Liver (tissue), 9 donors: ENCODE results near the gene ACVR1C. TPM values are rescaled to one million over a fixed set of nuclear protein-coding genes. Genes with fewer than 3 reads are reported as not detected.

Experiments used
- DNase-seq: peaks from one replicate; pipeline ENCODE4 v3.0.0-alpha.2; 2017; ENCODE audit warnings: low spot score
- H3K27ac ChIP-seq, 2 donors: one replicate each; pipeline ENCODE4 v1.7.0; 2013; ENCODE audit warnings: inconsistent platforms in 2 of 2, low read length in 2 of 2, control low read depth in 1 of 2, low read depth in 1 of 2, mild to moderate bottlenecking in 1 of 2
- H3K27me3 ChIP-seq, 4 donors: one replicate each; pipeline versions ENCODE4 v1.6.1 to v1.7.0; 2013; ENCODE audit warnings: low read length in 3 of 4, inconsistent platforms in 1 of 4, mild to moderate bottlenecking in 1 of 4, moderate library complexity in 1 of 4; ENCODE audit not compliant: control insufficient read depth in 4 of 4, insufficient read depth in 4 of 4
- H3K36me3 ChIP-seq, 4 donors: one replicate each; pipeline versions ENCODE4 v1.6.1 to v1.7.0; 2013; ENCODE audit warnings: low read length in 3 of 4, mild to moderate bottlenecking in 3 of 4, low read depth in 1 of 4, moderate library complexity in 1 of 4; ENCODE audit not compliant: control insufficient read depth in 4 of 4, insufficient read depth in 3 of 4
- H3K4me1 ChIP-seq, 4 donors: one replicate each; pipeline versions ENCODE4 v1.6.1 to v1.7.0; 2013; ENCODE audit warnings: low read length in 3 of 4, mild to moderate bottlenecking in 3 of 4, moderate library complexity in 1 of 4; ENCODE audit not compliant: control insufficient read depth in 4 of 4, insufficient read depth in 4 of 4
- H3K4me3 ChIP-seq, 3 donors: one replicate each; pipeline versions ENCODE4 v1.6.1 to v1.7.0; 2013; ENCODE audit warnings: low read length in 3 of 3, control low read depth in 1 of 3, low read depth in 1 of 3, mild to moderate bottlenecking in 1 of 3
- H3K9ac ChIP-seq, 2 donors: one replicate each; pipeline ENCODE4 v1.7.0; 2013; ENCODE audit warnings: low read length in 2 of 2, mild to moderate bottlenecking in 2 of 2, moderate library complexity in 2 of 2, control low read depth in 1 of 2, low read depth in 1 of 2
- H3K9me3 ChIP-seq, 4 donors: one replicate each; pipeline versions ENCODE4 v1.6.1 to v1.7.0; 2013; ENCODE audit warnings: low read length in 3 of 4; ENCODE audit not compliant: control insufficient read depth in 4 of 4
- ATF3 ChIP-seq: IDR thresholded peaks from 2 replicates; pipeline ENCODE4 v1.6.1; 2016; ENCODE audit warnings: antibody characterized with exemption
- EGR1 ChIP-seq, 2 donors: IDR thresholded peaks; 2 replicates each; pipeline ENCODE4 v1.6.1; 2016 to 2018; ENCODE audit warnings: antibody characterized with exemption in 2 of 2, low read depth in 2 of 2
- FOXA1 ChIP-seq: IDR thresholded peaks from 2 replicates; pipeline ENCODE4 v1.6.1; 2016; ENCODE audit warnings: antibody characterized with exemption
- FOXA2 ChIP-seq: IDR thresholded peaks from 2 replicates; pipeline ENCODE4 v1.6.1; 2016; ENCODE audit warnings: antibody characterized with exemption
- GABPA ChIP-seq, 2 donors: IDR thresholded peaks in 1 of 2; conservative IDR thresholded peaks in 1 of 2; 2 replicates each; pipeline ENCODE4 v1.6.1; 2016; ENCODE audit warnings: antibody characterized with exemption in 2 of 2, mild to moderate bottlenecking in 1 of 2, moderate library complexity in 1 of 2
- HNF4A ChIP-seq, 2 donors: conservative IDR thresholded peaks; 2 replicates each; pipeline ENCODE4 v1.6.1; 2016; ENCODE audit warnings: antibody characterized with exemption in 2 of 2, mild to moderate bottlenecking in 2 of 2
- HNF4G ChIP-seq: IDR thresholded peaks from 2 replicates; pipeline ENCODE4 v1.6.1; 2016; ENCODE audit warnings: antibody characterized with exemption
- NR2F2 ChIP-seq: IDR thresholded peaks from 2 replicates; pipeline ENCODE4 v1.6.1; 2016; ENCODE audit warnings: antibody characterized with exemption
- RXRA ChIP-seq, 2 donors: IDR thresholded peaks; 2 replicates each; pipeline ENCODE4 v1.6.1; 2017 to 2018; ENCODE audit warnings: antibody characterized with exemption in 2 of 2, mild to moderate bottlenecking in 1 of 2
- SP1 ChIP-seq: IDR thresholded peaks from 2 replicates; pipeline ENCODE4 v1.6.1; 2018; ENCODE audit warnings: antibody characterized with exemption, mild to moderate bottlenecking
- TAF1 ChIP-seq: conservative IDR thresholded peaks from 2 replicates; pipeline ENCODE4 v1.6.1; 2016; ENCODE audit warnings: antibody characterized with exemption, mild to moderate bottlenecking
- YY1 ChIP-seq: IDR thresholded peaks from 2 replicates; pipeline ENCODE4 v1.6.1; 2016; ENCODE audit warnings: antibody characterized with exemption, mild to moderate bottlenecking
- WGBS: extraction: QIAGEN DNeasy Blood & Tissue Kit; methylation state at CpG from one replicate; pipeline ENCODE4 v1.1.7; 2013; 5-methylcytosine and 5-hydroxymethylcytosine counted together
- polyA plus RNA-seq, 2 donors: library from polyadenylated mRNA; stranded (reverse) in 1 of 2; unstranded in 1 of 2; fragments of 200-250 nt in 1 of 2; fragments of >200 nt in 1 of 2; fragmentation: Nextera tagmentation in 1 of 2; extraction: Ambion mirVana in 1 of 2; gene quantifications; one replicate each; pipeline versions ENCODE4 v1.2.1 to v1.2.3, GENCODE V29; 2013 to 2015
- total RNA-seq, 2 donors: library from RNA; depleted of rRNA; stranded (reverse); fragments of >200 nt; gene quantifications; one replicate each; pipeline ENCODE4 v1.2.3, GENCODE V29; 2014
- TF ChIP-seq, protein P1 (sequence below): fragments of 150-350 bp; IDR thresholded peaks from 2 replicates; pipeline ENCODE4 v1.5.1; 2017; ENCODE audit warnings: improper control_type of control experiment, low read depth, low read length; ENCODE audit not compliant: missing input control
- TF ChIP-seq, protein P2 (sequence below): IDR thresholded peaks from 2 replicates; pipeline ENCODE4 v1.6.1; 2016; ENCODE audit warnings: antibody characterized with exemption
- donor health status: healthy.
- donor health status: healthy.
- donor health status: healthy.
- donor health status: healthy.
- donor health status: healthy.

The ACVR1C gene
- total and polyA plus RNA-seq, 4 donors = 0.19 to 2.5 (median 0.73) TPM

DNA sequence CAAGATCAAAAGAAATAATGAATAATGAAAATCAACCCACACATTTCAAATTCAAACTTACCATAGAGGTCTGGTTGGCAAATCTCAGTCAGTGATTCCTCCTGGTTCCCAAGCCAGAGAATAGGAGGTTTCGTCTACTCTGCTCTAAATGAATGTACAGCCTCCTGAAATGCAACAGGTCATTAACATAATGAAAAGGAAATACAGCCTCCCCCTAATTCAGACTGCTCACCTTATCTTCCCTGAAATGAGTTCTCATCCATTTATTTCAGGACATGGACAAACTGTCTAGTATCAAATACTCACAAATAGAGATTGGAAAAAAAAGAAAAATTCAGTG is 141.4 kb downstream of the ACVR1C start:
- Histone ChIP-seq H3K4me3 (no peak overlapping the region), H3K27me3 (no peaks in the 10 kb centered on the region), H3K27ac (no peak overlapping the region), H3K9me3 (no peaks in the 10 kb centered on the region), H3K4me1 (peaks cover 0 to 14% (median 13%) of the 10 kb centered on the region in 4 donors), H3K36me3 (no peaks in the 10 kb centered on the region), H3K9ac (no peak overlapping the region)
- DNase-seq = no peak
- no peak for TF ChIP-seq YY1
- TF ChIP-seq HNF4G = no peak
- TF ChIP-seq GABPA (IDR thresholded peaks at IDR 0.05 in 1 of 2, conservative IDR thresholded peaks at IDR 0.05 in 1 of 2) = no peak
- TF ChIP-seq, protein P1, sequence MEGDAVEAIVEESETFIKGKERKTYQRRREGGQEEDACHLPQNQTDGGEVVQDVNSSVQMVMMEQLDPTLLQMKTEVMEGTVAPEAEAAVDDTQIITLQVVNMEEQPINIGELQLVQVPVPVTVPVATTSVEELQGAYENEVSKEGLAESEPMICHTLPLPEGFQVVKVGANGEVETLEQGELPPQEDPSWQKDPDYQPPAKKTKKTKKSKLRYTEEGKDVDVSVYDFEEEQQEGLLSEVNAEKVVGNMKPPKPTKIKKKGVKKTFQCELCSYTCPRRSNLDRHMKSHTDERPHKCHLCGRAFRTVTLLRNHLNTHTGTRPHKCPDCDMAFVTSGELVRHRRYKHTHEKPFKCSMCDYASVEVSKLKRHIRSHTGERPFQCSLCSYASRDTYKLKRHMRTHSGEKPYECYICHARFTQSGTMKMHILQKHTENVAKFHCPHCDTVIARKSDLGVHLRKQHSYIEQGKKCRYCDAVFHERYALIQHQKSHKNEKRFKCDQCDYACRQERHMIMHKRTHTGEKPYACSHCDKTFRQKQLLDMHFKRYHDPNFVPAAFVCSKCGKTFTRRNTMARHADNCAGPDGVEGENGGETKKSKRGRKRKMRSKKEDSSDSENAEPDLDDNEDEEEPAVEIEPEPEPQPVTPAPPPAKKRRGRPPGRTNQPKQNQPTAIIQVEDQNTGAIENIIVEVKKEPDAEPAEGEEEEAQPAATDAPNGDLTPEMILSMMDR = no peak
- no peak for TF ChIP-seq FOXA1
- TF ChIP-seq SP1 = no peak
- TF ChIP-seq ATF3 = no peak
- no peak for TF ChIP-seq EGR1 (IDR thresholded peaks at IDR 0.05; ENCODE audit: low read depth in 2 of 2)
- TF ChIP-seq, protein P2, sequence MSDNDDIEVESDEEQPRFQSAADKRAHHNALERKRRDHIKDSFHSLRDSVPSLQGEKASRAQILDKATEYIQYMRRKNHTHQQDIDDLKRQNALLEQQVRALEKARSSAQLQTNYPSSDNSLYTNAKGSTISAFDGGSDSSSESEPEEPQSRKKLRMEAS = no peak
- TF ChIP-seq NR2F2 = no peak
- no peak for TF ChIP-seq FOXA2
- WGBS = 93% methylated on average over 1 of the region's 1 CpG

- Histone ChIP-seq H3K36me3 (no peaks in the 10 kb centered on the region), H3K4me3 (no peak overlapping the region), H3K4me1 (peaks cover 0 to 14% (median 13%) of the 10 kb centered on the region in 4 donors), H3K27ac (no peak overlapping the region), H3K9ac (no peak overlapping the region), H3K27me3 (no peaks in the 10 kb centered on the region), H3K9me3 (no peaks in the 10 kb centered on the region)
- no peak for DNase-seq
- WGBS = 92% methylated on average over 4 of the region's 4 CpGs
- TF ChIP-seq, protein P1 = no peak
- TF ChIP-seq NR2F2 = no peak
- no peak for TF ChIP-seq FOXA2
- TF ChIP-seq EGR1 (IDR thresholded peaks at IDR 0.05; ENCODE audit: low read depth in 2 of 2) = no peak
- TF ChIP-seq ATF3 = no peak
- TF ChIP-seq HNF4A (conservative IDR thresholded peaks at IDR 0.05) = no peak
- no peak for TF ChIP-seq YY1
- TF ChIP-seq, protein P2 = no peak
- no peak for TF ChIP-seq RXRA (IDR thresholded peaks at IDR 0.05)
- TF ChIP-seq HNF4G = no peak
- TF ChIP-seq FOXA1 = no peak
- no peak for TF ChIP-seq TAF1
- TF ChIP-seq SP1 = no peak
- TF ChIP-seq GABPA (IDR thresholded peaks at IDR 0.05 in 1 of 2, conservative IDR thresholded peaks at IDR 0.05 in 1 of 2) = no peak
Measured at GRCh38 chr2:157486596-157487270, 141.9 kb downstream of the ACVR1C start.
